IMR-90 (cell line): ENCODE results near the gene SLC8A3. TPM values are rescaled to one million over a fixed set of nuclear protein-coding genes. Genes with fewer than 3 reads are reported as not detected.

Source experiments
- ATAC-seq: fragments of 200-7000 bp; cut with Tn5 transposase; 2 replicates; pipeline ENCODE4 v1.9.1; 2020; ENCODE audit warnings: low read depth, mild to moderate bottlenecking, moderate library complexity
- BruUV-seq: library from RNA; stranded (reverse); fragments of 400-500 nt; replicated peaks from 2 replicates; lab custom pipeline; 2021; lab: Mats Ljungman, UMichigan
- CTCF ChIA-PET: fragments of 300-600 bp; formaldehyde crosslinking; extraction: SDS; loops from one replicate; lab custom pipeline; 2021; ENCODE audit warnings: antibody characterized with exemption; lab: Yijun Ruan, JAX
- POLR2A ChIA-PET: fragments of 300-600 bp; sonication (Branson Sonifier 250); formaldehyde crosslinking; loops from one replicate; lab custom pipeline; 2022; ENCODE audit warnings: antibody characterized with exemption; ENCODE audit not compliant: unreplicated experiment; lab: Charles Lee
- DNase-seq: peaks from one replicate; pipeline ENCODE4 v3.0.0; 2013
- H2AFZ ChIP-seq: replicated peaks from 2 replicates; pipeline ENCODE3; 2013; ENCODE audit warnings: low read length, mild to moderate bottlenecking; ENCODE audit not compliant: poor library complexity
- H2AK5ac ChIP-seq: 2 replicates; pipeline ENCODE4 v1.6.1; 2013; ENCODE audit warnings: low read depth, low read length, inconsistent platforms
- H2AK9ac ChIP-seq: replicated peaks from 2 replicates; pipeline ENCODE3; 2013; ENCODE audit warnings: mild to moderate bottlenecking, low read depth, low read length, moderate library complexity; ENCODE audit not compliant: poor library complexity
- H2BK120ac ChIP-seq: 2 replicates; pipeline ENCODE4 v1.6.1; 2013; ENCODE audit warnings: low read depth, low read length, inconsistent platforms
- H2BK15ac ChIP-seq: 3 replicates; pipeline ENCODE4 v1.6.1; 2013; ENCODE audit warnings: low read depth, low read length, inconsistent platforms
- H2BK20ac ChIP-seq: 2 replicates; pipeline ENCODE4 v1.6.1; 2013; ENCODE audit warnings: low read depth, mild to moderate bottlenecking, inconsistent platforms, low read length, moderate library complexity
- H2BK5ac ChIP-seq: 2 replicates; pipeline ENCODE4 v1.6.1; 2013; ENCODE audit warnings: mild to moderate bottlenecking, low read depth, low read length, inconsistent platforms; ENCODE audit not compliant: poor library complexity, severe bottlenecking
- H3K14ac ChIP-seq: replicated peaks from 2 replicates; pipeline ENCODE4 v1.6.1; 2013; ENCODE audit warnings: low read depth, low read length, inconsistent platforms
- H3K18ac ChIP-seq: 2 replicates; pipeline ENCODE4 v1.6.1; 2013; ENCODE audit warnings: low read depth, low read length, control low read depth
- H3K23ac ChIP-seq: 2 replicates; pipeline ENCODE4 v1.6.1; 2013; ENCODE audit warnings: low read depth, low read length, inconsistent platforms
- H3K27ac ChIP-seq: 2 replicates; pipeline ENCODE4 v1.5.1; 2013; ENCODE audit warnings: mild to moderate bottlenecking, control low read depth, low read length; ENCODE audit not compliant: insufficient read depth
- H3K27me3 ChIP-seq: 2 replicates; pipeline ENCODE4 v1.6.1; 2013; ENCODE audit warnings: low read length; ENCODE audit not compliant: control insufficient read depth, insufficient read depth
- H3K36me3 ChIP-seq: 2 replicates; pipeline ENCODE4 v1.6.1; 2013; ENCODE audit warnings: low read length, mixed read lengths; ENCODE audit not compliant: control insufficient read depth, insufficient read depth
- H3K4ac ChIP-seq: 2 replicates; pipeline ENCODE4 v1.6.1; 2013; ENCODE audit warnings: low read depth, low read length, inconsistent platforms
- H3K4me1 ChIP-seq: 2 replicates; pipeline ENCODE4 v1.6.1; 2013; ENCODE audit warnings: low read length, mixed read lengths; ENCODE audit not compliant: control insufficient read depth, insufficient read depth
- H3K4me2 ChIP-seq: 2 replicates; pipeline ENCODE4 v1.6.1; 2013; ENCODE audit warnings: low read depth, mild to moderate bottlenecking, control low read depth, low read length, moderate library complexity
- H3K4me3 ChIP-seq: 2 replicates; pipeline ENCODE4 v1.5.1; 2013; ENCODE audit warnings: low read depth, mild to moderate bottlenecking, control low read depth, low read length, moderate library complexity; ENCODE audit not compliant: insufficient read depth
- H3K56ac ChIP-seq: 2 replicates; pipeline ENCODE4 v1.6.1; 2013; ENCODE audit warnings: low read length, inconsistent platforms; ENCODE audit not compliant: insufficient read depth; ENCODE audit errors: extremely low read depth
- H3K79me1 ChIP-seq, 2 experiments: 2 replicates each; pipeline ENCODE4 v1.6.1; 2013; ENCODE audit warnings: low read length in 2 of 2, inconsistent platforms in 1 of 2, low read depth in 1 of 2
- H3K9ac ChIP-seq: 2 replicates; pipeline ENCODE4 v1.6.1; 2013; ENCODE audit warnings: low read depth, low read length, control low read depth
- H3K9me1 ChIP-seq: 2 replicates; pipeline ENCODE4 v1.6.1; 2013; ENCODE audit warnings: low read length, inconsistent platforms; ENCODE audit not compliant: insufficient read depth
- H3K9me3 ChIP-seq: 2 replicates; pipeline ENCODE4 v1.6.1; 2013; ENCODE audit warnings: low read length; ENCODE audit not compliant: control insufficient read depth, insufficient read depth
- H4K20me1 ChIP-seq: 2 replicates; pipeline ENCODE4 v1.6.1; 2013; ENCODE audit warnings: low read length, inconsistent platforms; ENCODE audit not compliant: insufficient read depth
- H4K5ac ChIP-seq: 2 replicates; pipeline ENCODE4 v1.6.1; 2013; ENCODE audit warnings: mild to moderate bottlenecking, low read depth, low read length, control low read depth
- H4K8ac ChIP-seq, 2 experiments: 2 replicates each; pipeline ENCODE4 v1.6.1; 2013; ENCODE audit warnings: low read depth in 2 of 2, low read length in 2 of 2, control low read depth in 1 of 2, inconsistent platforms in 1 of 2
- H4K91ac ChIP-seq: 2 replicates; pipeline ENCODE4 v1.6.1; 2013; ENCODE audit warnings: low read depth, low read length, inconsistent platforms; ENCODE audit not compliant: insufficient read depth
- BHLHE40 ChIP-seq: fragments of 150-350 bp; IDR thresholded peaks from 2 replicates; pipeline ENCODE4 v1.6.1; 2016; ENCODE audit warnings: mild to moderate bottlenecking, low read depth, low read length
- CHD1 ChIP-seq: IDR thresholded peaks from 2 replicates; pipeline ENCODE4 v1.6.1; 2012; ENCODE audit warnings: low read depth, low read length, improper control_type of control experiment
- ELK1 ChIP-seq: fragments of 150-350 bp; IDR thresholded peaks from 2 replicates; pipeline ENCODE4 v1.6.1; 2016; ENCODE audit warnings: low read depth, mild to moderate bottlenecking, low read length, moderate library complexity, borderline replicate concordance
- FOS ChIP-seq: fragments of 150-350 bp; IDR thresholded peaks from 2 replicates; pipeline ENCODE4 v1.6.1; 2016; ENCODE audit warnings: low read depth, low read length
- MAFK ChIP-seq: IDR thresholded peaks from 2 replicates; pipeline ENCODE4 v1.6.1; 2012; ENCODE audit warnings: low read depth, low read length, improper control_type of control experiment
- MAZ ChIP-seq: IDR thresholded peaks from 2 replicates; pipeline ENCODE4 v1.6.1; 2012; ENCODE audit warnings: low read depth, mild to moderate bottlenecking, low read length, improper control_type of control experiment, moderate library complexity, borderline replicate concordance
- MXI1 ChIP-seq: IDR thresholded peaks from 2 replicates; pipeline ENCODE4 v1.6.1; 2012; ENCODE audit warnings: low read depth, mild to moderate bottlenecking, low read length, moderate library complexity, borderline replicate concordance
- NFE2L2 ChIP-seq: fragments of 150-350 bp; IDR thresholded peaks from 2 replicates; pipeline ENCODE4 v1.6.1; 2016; ENCODE audit warnings: low read depth, mild to moderate bottlenecking, low read length
- RCOR1 ChIP-seq: IDR thresholded peaks from 2 replicates; pipeline ENCODE4 v1.6.1; 2012; ENCODE audit warnings: mild to moderate bottlenecking, low read length, improper control_type of control experiment; ENCODE audit not compliant: insufficient replicate concordance
- RFX5 ChIP-seq: IDR thresholded peaks from 2 replicates; pipeline ENCODE4 v1.8.0; 2012; ENCODE audit warnings: low read depth, mild to moderate bottlenecking, low read length, moderate library complexity
- USF2 ChIP-seq: fragments of 150-350 bp; IDR thresholded peaks from 2 replicates; pipeline ENCODE4 v1.6.1; 2017; ENCODE audit warnings: mild to moderate bottlenecking, antibody characterized with exemption, low read length, low read depth
- WGBS, 2 experiments: methylation state at CpG; one replicate each; pipeline versions ENCODE4 v1.1.5 to v1.1.7; 2013; ENCODE audit warnings: missing lambda C conversion rate in 2 of 2; ENCODE audit not compliant: insufficient read length in 1 of 2; ENCODE audit errors: extremely low coverage in 2 of 2; 5-methylcytosine and 5-hydroxymethylcytosine counted together
- dilution Hi-C: fragments of 300-500 bp; cut with HindIII; formaldehyde crosslinking; loops from one replicate; pipeline ENCODE4 v1.14.3; 2018; ENCODE audit warnings: low sequenced_read_pairs; ENCODE audit not compliant: unreplicated experiment
- in situ Hi-C: fragments of 300-500 bp; cut with MboI; formaldehyde crosslinking; loops from 3 replicates; pipeline ENCODE4 v1.14.3; 2019; ENCODE audit warnings: low sequenced_read_pairs, inconsistent platforms, mixed read lengths
- intact Hi-C: fragments of 100-400 bp; cut with micrococcal nuclease; formaldehyde crosslinking; loops from 2 replicates; pipeline ENCODE4 v1.10.0; 2022
- polyA plus RNA-seq, 3 experiments: library from polyadenylated mRNA; depleted of rRNA; stranded (reverse); fragments of >200 nt; gene quantifications; 2 replicates each; pipeline ENCODE4 v1.2.3, GENCODE V29; 2012; ENCODE audit warnings: low replicate concordance in 1 of 3
- total RNA-seq: library from RNA; depleted of rRNA; stranded (reverse); fragments of >200 nt; gene quantifications from 2 replicates; pipeline ENCODE4 v1.2.3, GENCODE V29; 2012

SLC8A3 gene
- total and polyA plus RNA-seq, 2 of the 4 experiments (the other 2 are of a cell fraction) = under 0.01 TPM; not detected in 1

- H3K9me3 ChIP-seq = no peaks in the 10 kb centered on the region
- H3K23ac ChIP-seq = no peak overlapping the region
- H2BK120ac ChIP-seq = no peak overlapping the region
- no peak overlapping the region for H4K91ac ChIP-seq
- no peak overlapping the region for H2AK9ac ChIP-seq
- dilution Hi-C loops = no loop called here
- no peak overlapping the region for H3K14ac ChIP-seq
- TF ChIP-seq BHLHE40 = no peak
- TF ChIP-seq MAFK = no peak
- TF ChIP-seq RCOR1 = no peak
- no peak for TF ChIP-seq MAZ
- TF ChIP-seq RFX5 = no peak
- TF ChIP-seq ELK1 = no peak
- no peak for TF ChIP-seq NFE2L2
- no peak for TF ChIP-seq MXI1
- no peak for TF ChIP-seq USF2
- no peak for TF ChIP-seq FOS
- no peak for TF ChIP-seq CHD1
- no peaks in the 10 kb centered on the region for H3K36me3 ChIP-seq
- H3K4me1 ChIP-seq = no peaks in the 10 kb centered on the region
- no peaks in the 10 kb centered on the region for H3K9me1 ChIP-seq
- ChIA-PET CTCF (no interaction called here), POLR2A (no interaction called here)
- H3K4me3 ChIP-seq = no peak overlapping the region
- 40% methylated on average over 1 of the region's 2 CpGs; no CpG with 5 or more reads in 1 of the 2 experiments for WGBS, 2 experiments
- BruUV-seq = no TSS peak
- in situ Hi-C loops = no loop called here
- no peak overlapping the region for H2AK5ac ChIP-seq
- H2AFZ ChIP-seq = no peak overlapping the region
- no peak overlapping the region for H3K4ac ChIP-seq
- H2BK15ac ChIP-seq = no peak overlapping the region
- no peak for ATAC-seq
- no peak overlapping the region for H3K56ac ChIP-seq
- H3K27ac ChIP-seq = no peak overlapping the region
- H2BK20ac ChIP-seq = no peak overlapping the region
- no peaks in the 10 kb centered on the region for H4K20me1 ChIP-seq
- no peak overlapping the region for H4K5ac ChIP-seq
- no peak for DNase-seq
- no peak overlapping the region for H3K4me2 ChIP-seq
- H3K9ac ChIP-seq = no peak overlapping the region
- H2BK5ac ChIP-seq = no peak overlapping the region
- no peaks in the 10 kb centered on the region for H3K79me1 ChIP-seq
- H3K27me3 ChIP-seq = no peaks in the 10 kb centered on the region
- H4K8ac ChIP-seq = no peak overlapping the region
- H3K18ac ChIP-seq = no peak overlapping the region
- intact Hi-C loops = no loop called here
Observed at GRCh38 chr14:70123796-70124195, 65.0 kb downstream of the SLC8A3 start.
